Panc1 (cell line): ENCODE results near the gene ETFA.

Experiments used
- POLR2AphosphoS5 ChIP-seq: IDR thresholded peaks from 2 replicates; pipeline ENCODE4 v1.6.1; 2012; ENCODE audit warnings: mild to moderate bottlenecking, low read depth, low read length, moderate library complexity
- SIN3A ChIP-seq: IDR thresholded peaks from 2 replicates; pipeline ENCODE4 v1.6.1; 2012; ENCODE audit warnings: low read depth, mild to moderate bottlenecking, low read length, moderate library complexity, borderline replicate concordance; ENCODE audit not compliant: insufficient read depth
- TF ChIP-seq, protein P1 (sequence below): fragments of 450-650 bp; IDR thresholded peaks from 2 replicates; pipeline ENCODE4 v1.5.1; 2017; ENCODE audit warnings: mild to moderate bottlenecking
- TF ChIP-seq, protein P2 (sequence below), 2 experiments: IDR thresholded peaks; 2 replicates each; pipeline ENCODE4 v1.6.1; 2011 to 2012; ENCODE audit warnings: low read depth in 2 of 2, control low read depth in 1 of 2, low read length in 1 of 2, mild to moderate bottlenecking in 1 of 2, moderate library complexity in 1 of 2; ENCODE audit not compliant: insufficient read depth in 1 of 2

DNA sequence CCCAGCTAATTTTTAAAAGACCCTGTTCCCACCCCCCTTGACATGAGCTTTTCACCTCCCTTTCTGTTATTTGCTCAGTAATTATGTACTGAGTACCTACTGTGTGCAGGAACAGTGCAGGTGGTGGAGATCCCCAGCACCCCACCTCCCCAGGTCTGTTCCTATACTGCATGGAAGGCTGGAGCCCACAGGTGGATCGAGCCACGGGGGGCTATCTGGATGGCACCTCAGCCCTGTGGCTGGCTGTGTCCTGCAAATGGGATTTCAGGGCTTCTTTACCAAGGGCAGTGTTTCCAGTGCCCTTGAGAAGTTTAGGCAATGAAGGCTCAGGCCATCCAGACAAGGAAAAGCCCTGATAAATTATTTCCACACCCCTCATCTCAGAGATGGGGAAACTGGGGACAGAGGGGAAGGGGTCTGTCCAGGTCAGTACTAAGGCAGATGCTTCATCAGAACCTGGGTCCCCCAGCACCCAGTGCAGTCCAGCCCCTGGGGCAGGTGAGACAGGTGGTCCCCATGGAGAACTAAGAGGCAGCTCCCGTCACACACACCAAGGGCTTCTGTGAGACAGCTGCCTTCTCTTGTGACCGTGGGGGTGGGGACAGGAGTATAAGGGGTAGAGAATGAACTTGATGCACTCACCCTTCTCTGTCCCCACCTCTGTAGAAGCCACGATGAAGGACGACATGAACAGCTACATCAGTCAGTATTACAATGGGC is 109.6 kb downstream of the ETFA start:
- TF ChIP-seq, protein P1, sequence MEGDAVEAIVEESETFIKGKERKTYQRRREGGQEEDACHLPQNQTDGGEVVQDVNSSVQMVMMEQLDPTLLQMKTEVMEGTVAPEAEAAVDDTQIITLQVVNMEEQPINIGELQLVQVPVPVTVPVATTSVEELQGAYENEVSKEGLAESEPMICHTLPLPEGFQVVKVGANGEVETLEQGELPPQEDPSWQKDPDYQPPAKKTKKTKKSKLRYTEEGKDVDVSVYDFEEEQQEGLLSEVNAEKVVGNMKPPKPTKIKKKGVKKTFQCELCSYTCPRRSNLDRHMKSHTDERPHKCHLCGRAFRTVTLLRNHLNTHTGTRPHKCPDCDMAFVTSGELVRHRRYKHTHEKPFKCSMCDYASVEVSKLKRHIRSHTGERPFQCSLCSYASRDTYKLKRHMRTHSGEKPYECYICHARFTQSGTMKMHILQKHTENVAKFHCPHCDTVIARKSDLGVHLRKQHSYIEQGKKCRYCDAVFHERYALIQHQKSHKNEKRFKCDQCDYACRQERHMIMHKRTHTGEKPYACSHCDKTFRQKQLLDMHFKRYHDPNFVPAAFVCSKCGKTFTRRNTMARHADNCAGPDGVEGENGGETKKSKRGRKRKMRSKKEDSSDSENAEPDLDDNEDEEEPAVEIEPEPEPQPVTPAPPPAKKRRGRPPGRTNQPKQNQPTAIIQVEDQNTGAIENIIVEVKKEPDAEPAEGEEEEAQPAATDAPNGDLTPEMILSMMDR, result no peak
- TF ChIP-seq, protein P2, sequence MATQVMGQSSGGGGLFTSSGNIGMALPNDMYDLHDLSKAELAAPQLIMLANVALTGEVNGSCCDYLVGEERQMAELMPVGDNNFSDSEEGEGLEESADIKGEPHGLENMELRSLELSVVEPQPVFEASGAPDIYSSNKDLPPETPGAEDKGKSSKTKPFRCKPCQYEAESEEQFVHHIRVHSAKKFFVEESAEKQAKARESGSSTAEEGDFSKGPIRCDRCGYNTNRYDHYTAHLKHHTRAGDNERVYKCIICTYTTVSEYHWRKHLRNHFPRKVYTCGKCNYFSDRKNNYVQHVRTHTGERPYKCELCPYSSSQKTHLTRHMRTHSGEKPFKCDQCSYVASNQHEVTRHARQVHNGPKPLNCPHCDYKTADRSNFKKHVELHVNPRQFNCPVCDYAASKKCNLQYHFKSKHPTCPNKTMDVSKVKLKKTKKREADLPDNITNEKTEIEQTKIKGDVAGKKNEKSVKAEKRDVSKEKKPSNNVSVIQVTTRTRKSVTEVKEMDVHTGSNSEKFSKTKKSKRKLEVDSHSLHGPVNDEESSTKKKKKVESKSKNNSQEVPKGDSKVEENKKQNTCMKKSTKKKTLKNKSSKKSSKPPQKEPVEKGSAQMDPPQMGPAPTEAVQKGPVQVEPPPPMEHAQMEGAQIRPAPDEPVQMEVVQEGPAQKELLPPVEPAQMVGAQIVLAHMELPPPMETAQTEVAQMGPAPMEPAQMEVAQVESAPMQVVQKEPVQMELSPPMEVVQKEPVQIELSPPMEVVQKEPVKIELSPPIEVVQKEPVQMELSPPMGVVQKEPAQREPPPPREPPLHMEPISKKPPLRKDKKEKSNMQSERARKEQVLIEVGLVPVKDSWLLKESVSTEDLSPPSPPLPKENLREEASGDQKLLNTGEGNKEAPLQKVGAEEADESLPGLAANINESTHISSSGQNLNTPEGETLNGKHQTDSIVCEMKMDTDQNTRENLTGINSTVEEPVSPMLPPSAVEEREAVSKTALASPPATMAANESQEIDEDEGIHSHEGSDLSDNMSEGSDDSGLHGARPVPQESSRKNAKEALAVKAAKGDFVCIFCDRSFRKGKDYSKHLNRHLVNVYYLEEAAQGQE (IDR thresholded peaks at IDR 0.05; ENCODE audit: insufficient read depth in 1 of 2, low read depth in 2 of 2, low read length in 1 of 2), result no peak
- TF ChIP-seq SIN3A (no peak), POLR2AphosphoS5 (no peak)
